OCI-M1 (cell line): ENCODE results near the gene GFOD2.
"Not testable (repeated sequence)": the region's sequence is repeated elsewhere in the genome, so short reads cannot be mapped to it uniquely, and the experiment has no call there.

Experiments used
- DNase-seq: peaks from one replicate; lab custom pipeline; 2025; lab: John Stamatoyannopoulos, UW

Gene GFOD2

GRCh38 chr16:67719048-67719777, at the start of gene GFOD2:
Gene GFOD2 (minus strand): TSS chr16:67719316. CDS start chr16:67685715, 33,601 bp downstream.
- peak; percentile 97 for DNase-seq

- no peak for DNase-seq
Measured at GRCh38 chr16:67767953-67768352, 48.8 kb upstream of the GFOD2 start.

- no peak for DNase-seq
Measured at GRCh38 chr16:67766291-67766690, 47.2 kb upstream of the GFOD2 start.

GRCh38 chr16:67764158-67764667, 45.1 kb upstream of the GFOD2 start:
- no peak for DNase-seq

GRCh38 chr16:67763066-67763465, 44.0 kb upstream of the GFOD2 start:
- no peak for DNase-seq

- DNase-seq = no peak
Measured at GRCh38 chr16:67762385-67762784, 43.3 kb upstream of the GFOD2 start.

- no peak for DNase-seq
Measured at GRCh38 chr16:67761924-67762323, 42.8 kb upstream of the GFOD2 start.

- no peak for DNase-seq
Measured at GRCh38 chr16:67760956-67761230, 41.8 kb upstream of the GFOD2 start.

- DNase-seq = no peak
Measured at GRCh38 chr16:67760206-67760955, 41.3 kb upstream of the GFOD2 start.

GRCh38 chr16:67758966-67759365, 39.9 kb upstream of the GFOD2 start:
- DNase-seq = no peak

- DNase-seq = no peak
Measured at GRCh38 chr16:67758006-67758405, 38.9 kb upstream of the GFOD2 start.

- DNase-seq = no peak
Measured at GRCh38 chr16:67752641-67753040, 33.5 kb upstream of the GFOD2 start.

- not testable (repeated sequence) for DNase-seq
Measured at GRCh38 chr16:67751331-67751730, 32.2 kb upstream of the GFOD2 start.

- no peak for DNase-seq
Measured at GRCh38 chr16:67750466-67750865, 31.4 kb upstream of the GFOD2 start.

- DNase-seq = no peak
Measured at GRCh38 chr16:67749436-67750078, 30.4 kb upstream of the GFOD2 start.

- no peak for DNase-seq
Measured at GRCh38 chr16:67748834-67749233, 29.7 kb upstream of the GFOD2 start.

- DNase-seq = no peak
Measured at GRCh38 chr16:67746846-67747245, 27.7 kb upstream of the GFOD2 start.

GRCh38 chr16:67741118-67741517, 22.0 kb upstream of the GFOD2 start:
- no peak for DNase-seq

- DNase-seq = no peak
Measured at GRCh38 chr16:67740391-67740790, 21.3 kb upstream of the GFOD2 start.

- DNase-seq = no peak
Measured at GRCh38 chr16:67736858-67737257, 17.7 kb upstream of the GFOD2 start.

GRCh38 chr16:67734731-67735201, 15.7 kb upstream of the GFOD2 start:
- DNase-seq = no peak

GRCh38 chr16:67733734-67734470, 14.8 kb upstream of the GFOD2 start:
- no peak for DNase-seq
